ENCODE results near the gene ZFTA.

DNA sequence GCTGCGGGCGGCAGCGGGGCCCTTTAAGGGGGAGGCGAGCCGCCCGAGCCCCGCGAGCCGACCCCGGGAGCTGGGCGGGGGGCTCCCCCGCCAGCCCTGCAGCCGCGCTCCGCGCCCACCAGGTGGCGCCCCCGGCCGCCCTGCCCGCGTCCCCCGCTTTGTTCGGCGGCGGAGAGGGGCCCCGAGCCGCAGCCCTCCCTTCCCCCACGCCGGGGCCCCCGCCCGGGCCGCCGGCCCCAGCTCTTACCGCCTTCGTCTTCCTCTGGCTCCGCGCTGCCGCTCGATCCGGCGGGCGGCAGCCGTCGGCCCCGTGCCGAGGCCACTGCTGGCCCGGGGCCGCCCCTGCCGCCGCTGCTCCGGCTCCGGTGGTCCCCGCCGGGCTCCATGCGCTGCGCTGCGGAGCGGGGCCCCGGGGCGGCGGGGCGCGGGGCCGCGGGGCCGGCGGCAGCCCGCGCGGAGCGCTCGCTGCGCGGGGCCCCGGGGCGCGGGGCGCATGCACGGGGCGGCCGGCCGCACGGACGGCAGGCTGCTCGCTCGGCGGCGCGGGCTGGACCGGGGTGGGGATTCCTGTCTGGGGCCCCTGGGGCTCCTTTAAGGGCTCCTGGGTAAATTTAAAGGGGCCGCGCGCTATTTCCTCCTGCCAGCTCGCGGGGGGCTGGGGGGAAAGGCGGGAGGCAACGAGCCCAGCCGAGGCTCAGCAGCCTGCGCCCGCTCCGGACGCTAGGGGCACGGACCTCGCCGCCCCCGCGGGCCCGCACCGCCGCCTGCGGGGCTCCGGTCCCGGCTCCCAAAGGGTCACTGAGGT, at the start of gene ZFTA:
- TF ChIP-seq, protein P1, sequence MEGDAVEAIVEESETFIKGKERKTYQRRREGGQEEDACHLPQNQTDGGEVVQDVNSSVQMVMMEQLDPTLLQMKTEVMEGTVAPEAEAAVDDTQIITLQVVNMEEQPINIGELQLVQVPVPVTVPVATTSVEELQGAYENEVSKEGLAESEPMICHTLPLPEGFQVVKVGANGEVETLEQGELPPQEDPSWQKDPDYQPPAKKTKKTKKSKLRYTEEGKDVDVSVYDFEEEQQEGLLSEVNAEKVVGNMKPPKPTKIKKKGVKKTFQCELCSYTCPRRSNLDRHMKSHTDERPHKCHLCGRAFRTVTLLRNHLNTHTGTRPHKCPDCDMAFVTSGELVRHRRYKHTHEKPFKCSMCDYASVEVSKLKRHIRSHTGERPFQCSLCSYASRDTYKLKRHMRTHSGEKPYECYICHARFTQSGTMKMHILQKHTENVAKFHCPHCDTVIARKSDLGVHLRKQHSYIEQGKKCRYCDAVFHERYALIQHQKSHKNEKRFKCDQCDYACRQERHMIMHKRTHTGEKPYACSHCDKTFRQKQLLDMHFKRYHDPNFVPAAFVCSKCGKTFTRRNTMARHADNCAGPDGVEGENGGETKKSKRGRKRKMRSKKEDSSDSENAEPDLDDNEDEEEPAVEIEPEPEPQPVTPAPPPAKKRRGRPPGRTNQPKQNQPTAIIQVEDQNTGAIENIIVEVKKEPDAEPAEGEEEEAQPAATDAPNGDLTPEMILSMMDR (IDR thresholded peaks at IDR 0.05 in 4 of 5, conservative IDR thresholded peaks at IDR 0.05 in 1 of 5) = peak in 4 of 5 experiments; percentile 90 to 97 (median 95)
- no peak for TF ChIP-seq POLR2A (IDR thresholded peaks at IDR 0.05)
